Chondrocyte (in vitro differentiated cells): ENCODE data around the gene EIF5B. TPM values are rescaled to one million over a fixed set of nuclear protein-coding genes. Genes with fewer than 3 reads are reported as not detected.
"Not testable (repeated sequence)": the region's sequence is repeated elsewhere in the genome, so short reads cannot be mapped to it uniquely, and the experiment has no call there.

Source experiments
- DNase-seq: peaks from one replicate; pipeline ENCODE4 v3.0.0; 2021; ENCODE audit warnings: mixed read lengths, low spot score
- H3K27ac Mint-ChIP-seq: one replicate; pipeline ENCODE4 v1.8.0; 2021; ENCODE audit warnings: mild to moderate bottlenecking, moderate library complexity, mixed read lengths; ENCODE audit not compliant: unreplicated experiment
- H3K27me3 Mint-ChIP-seq: 2 replicates; pipeline ENCODE4 v1.8.0; 2021; ENCODE audit warnings: low read depth, mixed read lengths
- H3K36me3 Mint-ChIP-seq: 2 replicates; pipeline ENCODE4 v1.8.0; 2021; ENCODE audit warnings: low read depth, mixed read lengths
- H3K4me1 Mint-ChIP-seq: 2 replicates; pipeline ENCODE4 v1.8.0; 2021; ENCODE audit warnings: low read depth, mild to moderate bottlenecking, mixed read lengths
- H3K4me3 Mint-ChIP-seq: one replicate; pipeline ENCODE4 v1.8.0; 2021; ENCODE audit warnings: mild to moderate bottlenecking, moderate library complexity, mixed read lengths; ENCODE audit not compliant: unreplicated experiment
- H3K9me3 Mint-ChIP-seq: 2 replicates; pipeline ENCODE4 v1.8.0; 2021; ENCODE audit warnings: low read depth, mixed read lengths
- CTCF ChIP-seq: fragments of 200-600 bp; sonication (generic); IDR thresholded peaks from 2 replicates; pipeline ENCODE4 v1.5.0; 2021; ENCODE audit warnings: antibody characterized with exemption, mild to moderate bottlenecking, moderate library complexity
- total RNA-seq: library from RNA; stranded (reverse); gene quantifications from 3 replicates; pipeline ENCODE4 v1.2.1, GENCODE V29; 2021

The EIF5B gene
- total RNA-seq, 1 donor from 2014 or later = 35.2 TPM

GRCh38 chr2:99317161-99317872, 19.9 kb upstream of the EIF5B start:
- no peak for TF ChIP-seq CTCF
- peaks cover 27% of the 10 kb centered on the region for H3K36me3 Mint-ChIP-seq
- no peaks in the 10 kb centered on the region for H3K4me1 Mint-ChIP-seq
- H3K27me3 Mint-ChIP-seq = no peaks in the 10 kb centered on the region
- no peak overlapping the region for H3K27ac Mint-ChIP-seq
- no peaks in the 10 kb centered on the region for H3K9me3 Mint-ChIP-seq
- no peak overlapping the region for H3K4me3 Mint-ChIP-seq
- DNase-seq = no peak

- peaks cover 27% of the 10 kb centered on the region for H3K36me3 Mint-ChIP-seq
- not testable (repeated sequence) for H3K9me3 Mint-ChIP-seq, H3K4me3 Mint-ChIP-seq, H3K27me3 Mint-ChIP-seq, H3K4me1 Mint-ChIP-seq, DNase-seq, H3K27ac Mint-ChIP-seq
These were observed 19.4 kb upstream of the EIF5B start for GRCh38 chr2:99317873-99318200.

- H3K36me3 Mint-ChIP-seq = peaks cover 30% of the 10 kb centered on the region
- no peak overlapping the region for H3K4me3 Mint-ChIP-seq
- no peaks in the 10 kb centered on the region for H3K9me3 Mint-ChIP-seq
- H3K27ac Mint-ChIP-seq = peak overlapping the region; percentile 90
- no peak for TF ChIP-seq CTCF
- peaks cover 18% of the 10 kb centered on the region for H3K4me1 Mint-ChIP-seq
- H3K27me3 Mint-ChIP-seq = no peaks in the 10 kb centered on the region
- no peak for DNase-seq
These were observed 11.8 kb upstream of the EIF5B start for GRCh38 chr2:99325384-99325783.

- H3K27ac Mint-ChIP-seq = no peak within 1 kb of the TSS
- no peak for TF ChIP-seq CTCF
- no peaks in the 10 kb centered on the region for H3K9me3 Mint-ChIP-seq
- peaks cover 40% of the 10 kb centered on the region for H3K4me1 Mint-ChIP-seq
- no peaks in the 10 kb centered on the region for H3K27me3 Mint-ChIP-seq
- DNase-seq = peak; percentile 100
- peaks cover 9% of the 10 kb centered on the region for H3K36me3 Mint-ChIP-seq
- no peak within 1 kb of the TSS for H3K4me3 Mint-ChIP-seq
These were observed 1.0 kb upstream of the EIF5B start, which contains the start of gene TXNDC9 for GRCh38 chr2:99335911-99336803. Gene TXNDC9 (minus strand): TSS chr2:99336333. CDS start chr2:99333210, 3,123 bp downstream.

- no peak for TF ChIP-seq CTCF
- no peaks in the 10 kb centered on the region for H3K9me3 Mint-ChIP-seq
- no peak for DNase-seq
- H3K4me1 Mint-ChIP-seq = peaks cover 43% of the 10 kb centered on the region
- H3K27ac Mint-ChIP-seq = no peak overlapping the region
- H3K36me3 Mint-ChIP-seq = peaks cover 7% of the 10 kb centered on the region
- H3K27me3 Mint-ChIP-seq = no peaks in the 10 kb centered on the region
- H3K4me3 Mint-ChIP-seq = no peak overlapping the region
These were observed 431 bp upstream of the EIF5B start for GRCh38 chr2:99336804-99337112.
